SK-N-SH treated with all-trans-retinoic acid at 6 μM for 48 hours (cell line): Measurements from ENCODE around the gene ANKS1A.

Experiments used
- ARNTL ChIP-seq: fragments of 450-650 bp; formaldehyde crosslinking; IDR thresholded peaks from 2 replicates; pipeline ENCODE4 v1.5.0; 2020; ENCODE audit warnings: low read depth, mild to moderate bottlenecking, moderate library complexity, borderline replicate concordance
- BACH2 ChIP-seq: fragments of 250-450 bp; sonication (Bioruptor Pico); IDR thresholded peaks from 2 replicates; pipeline ENCODE4 v1.9.0; 2021; ENCODE audit warnings: mild to moderate bottlenecking, borderline replicate concordance
- ISL1 ChIP-seq: fragments of 250-450 bp; sonication (Bioruptor Pico); IDR thresholded peaks from 2 replicates; pipeline ENCODE4 v2.1.2; 2022; ENCODE audit warnings: mild to moderate bottlenecking, moderate library complexity
- SNAI2 ChIP-seq: fragments of 250-450 bp; sonication (Bioruptor Pico); IDR thresholded peaks from 2 replicates; pipeline ENCODE4 v1.5.0; 2020; ENCODE audit warnings: mild to moderate bottlenecking, moderate library complexity
- TOX ChIP-seq: fragments of 250-450 bp; sonication (Bioruptor Pico); IDR thresholded peaks from 2 replicates; pipeline ENCODE4 v1.8.0; 2021; ENCODE audit warnings: mild to moderate bottlenecking, moderate library complexity, borderline replicate concordance
- ZC3H10 ChIP-seq: fragments of 250-450 bp; sonication (Bioruptor Pico); IDR thresholded peaks from 2 replicates; pipeline ENCODE4 v1.5.1; 2021; ENCODE audit warnings: mild to moderate bottlenecking, moderate library complexity
- ZFP30 ChIP-seq: fragments of 450-650 bp; formaldehyde crosslinking; IDR thresholded peaks from 2 replicates; pipeline ENCODE4 v1.5.0; 2022; ENCODE audit warnings: mild to moderate bottlenecking, moderate library complexity
- ZNF565 ChIP-seq: fragments of 450-650 bp; formaldehyde crosslinking; conservative IDR thresholded peaks from 2 replicates; pipeline ENCODE4 v1.5.0; 2020; ENCODE audit warnings: low read depth, mild to moderate bottlenecking, moderate library complexity
- TF ChIP-seq, protein P1 (sequence below): fragments of 250-450 bp; sonication (Bioruptor Pico); IDR thresholded peaks from 2 replicates; pipeline ENCODE4 v1.8.0; 2020; ENCODE audit warnings: mild to moderate bottlenecking, moderate library complexity, borderline replicate concordance

DNA sequence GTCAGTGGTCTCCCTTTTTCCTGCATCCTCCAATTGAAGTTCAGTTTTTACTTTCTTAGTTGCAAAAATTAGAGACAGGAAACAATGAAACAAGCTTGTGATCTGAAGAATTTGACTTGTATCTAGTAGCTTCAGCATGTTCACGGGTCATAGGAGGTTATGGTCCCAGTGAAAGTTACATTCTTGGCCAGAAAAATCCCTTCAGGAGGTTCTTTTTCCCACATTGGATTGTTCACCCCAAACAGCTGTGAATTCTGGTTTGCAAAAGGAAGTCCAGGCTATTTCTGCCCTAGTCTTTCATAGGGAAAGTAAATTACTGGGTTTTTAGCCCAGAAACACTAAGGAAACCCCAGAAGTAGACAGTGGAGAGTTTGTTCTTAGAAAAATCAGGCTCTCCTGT lies 8.1 kb downstream of the ANKS1A start:
- TF ChIP-seq, protein P1, sequence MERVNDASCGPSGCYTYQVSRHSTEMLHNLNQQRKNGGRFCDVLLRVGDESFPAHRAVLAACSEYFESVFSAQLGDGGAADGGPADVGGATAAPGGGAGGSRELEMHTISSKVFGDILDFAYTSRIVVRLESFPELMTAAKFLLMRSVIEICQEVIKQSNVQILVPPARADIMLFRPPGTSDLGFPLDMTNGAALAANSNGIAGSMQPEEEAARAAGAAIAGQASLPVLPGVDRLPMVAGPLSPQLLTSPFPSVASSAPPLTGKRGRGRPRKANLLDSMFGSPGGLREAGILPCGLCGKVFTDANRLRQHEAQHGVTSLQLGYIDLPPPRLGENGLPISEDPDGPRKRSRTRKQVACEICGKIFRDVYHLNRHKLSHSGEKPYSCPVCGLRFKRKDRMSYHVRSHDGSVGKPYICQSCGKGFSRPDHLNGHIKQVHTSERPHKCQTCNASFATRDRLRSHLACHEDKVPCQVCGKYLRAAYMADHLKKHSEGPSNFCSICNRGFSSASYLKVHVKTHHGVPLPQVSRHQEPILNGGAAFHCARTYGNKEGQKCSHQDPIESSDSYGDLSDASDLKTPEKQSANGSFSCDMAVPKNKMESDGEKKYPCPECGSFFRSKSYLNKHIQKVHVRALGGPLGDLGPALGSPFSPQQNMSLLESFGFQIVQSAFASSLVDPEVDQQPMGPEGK: no peak
- TF ChIP-seq ARNTL: no peak
- no peak for TF ChIP-seq ZFP30 (CRISPR knock-in tag)
- no peak for TF ChIP-seq ZC3H10 (CRISPR knock-in tag)
- TF ChIP-seq ZNF565: no peak
- no peak for TF ChIP-seq ISL1
- TF ChIP-seq SNAI2: no peak
- TF ChIP-seq TOX (CRISPR knock-in tag): no peak
- no peak for TF ChIP-seq BACH2 (CRISPR knock-in tag)
